ENCODE measurements around the gene BHLHE41. TPM values are rescaled to one million over a fixed set of nuclear protein-coding genes. Genes with fewer than 3 reads are reported as not detected.

BHLHE41 gene
- total and polyA plus RNA-seq, 9 of the 15 experiments (the other 6 are each of a cell fraction or from before 2014, with no cell fraction given), result not detected

DNA sequence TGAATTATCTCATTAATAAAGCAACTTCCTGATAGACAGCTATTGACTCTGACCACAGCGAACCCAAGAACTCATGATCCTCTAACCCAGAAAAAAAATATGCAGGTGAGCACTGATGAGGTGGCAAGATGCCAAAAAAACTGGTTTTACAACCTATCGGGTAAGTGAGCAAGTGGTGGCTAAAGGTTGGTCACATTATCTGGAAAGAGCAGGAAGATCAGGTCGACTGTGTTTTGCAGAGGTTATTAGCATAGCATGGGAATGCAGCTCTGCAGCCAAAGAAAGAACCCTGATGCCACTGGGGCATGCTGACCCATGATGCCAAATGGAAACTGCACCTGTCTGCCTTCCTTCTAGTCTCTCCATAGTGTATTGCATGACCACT is 23.5 kb downstream of the BHLHE41 start:
- in situ Hi-C loops (cut with MboI) (no loop called here), intact Hi-C loops (cut with micrococcal nuclease) (no loop called here)
- Histone ChIP-seq H4K20me1 (replicated peaks; ENCODE audit: control insufficient read depth, insufficient read depth, low read length) (no peaks in the 10 kb centered on the region), H3K79me2 (ENCODE audit: control insufficient read depth, insufficient read depth, low read length) (no peaks in the 10 kb centered on the region), H3K4me1 (replicated peaks in 1 of 2; ENCODE audit: control insufficient read depth in 2 of 2, insufficient read depth in 2 of 2, low read length in 2 of 2) (no peaks in the 10 kb centered on the region), H3K27ac (ENCODE audit: extremely low read depth, low read depth, low read length) (no peak overlapping the region), H3K9me3 (replicated peaks; ENCODE audit: control insufficient read depth, insufficient read depth, low read depth, low read length) (no peaks in the 10 kb centered on the region), H3K9me1 (ENCODE audit: control insufficient read depth, insufficient read depth, low read length) (no peaks in the 10 kb centered on the region), H3K27me3 (ENCODE audit: control insufficient read depth in 2 of 2, insufficient read depth in 2 of 2, low read length in 2 of 2) (peaks cover 5 to 12% of the 10 kb centered on the region in 2 experiments; a peak in 3 of 5 replicates), H3K36me3 (ENCODE audit: control insufficient read depth, insufficient read depth, low read length) (no peaks in the 10 kb centered on the region), H3K9ac (ENCODE audit: insufficient read depth in 1 of 2, low read depth in 2 of 2, low read length in 2 of 2) (no peak overlapping the region), H3K4me2 (ENCODE audit: insufficient read depth, low read length) (no peak overlapping the region), H2AFZ (ENCODE audit: low read depth, low read length) (no peak overlapping the region), H3K4me3 (no peak overlapping the region)
- ChIA-PET POLR2A (interaction anchor here (1.3 to 1.5 kb wide), 2 partner anchors 10 to 13 kb away, joined by 3 read pairs; no protein-coding TSS in a partner anchor), CTCF (ENCODE audit: low intra/inter-chr PET ratio) (no interaction called here)
- no peak for DNase-seq (ENCODE audit: extremely low read depth in 1 of 4, low spot score in 3 of 4)
- TF ChIP-seq NFIX (CRISPR knock-in tag; IDR thresholded peaks at IDR 0.05; ENCODE audit: low read depth) (peak; percentile 40; the same call in 1 of the 2 replicates), SAFB (IDR thresholded peaks at IDR 0.05; ENCODE audit: borderline replicate concordance, low read depth, low read length) (no peak), NFIC (IDR thresholded peaks at IDR 0.05) (peak; percentile 72)
- TF ChIP-seq, protein P1, sequence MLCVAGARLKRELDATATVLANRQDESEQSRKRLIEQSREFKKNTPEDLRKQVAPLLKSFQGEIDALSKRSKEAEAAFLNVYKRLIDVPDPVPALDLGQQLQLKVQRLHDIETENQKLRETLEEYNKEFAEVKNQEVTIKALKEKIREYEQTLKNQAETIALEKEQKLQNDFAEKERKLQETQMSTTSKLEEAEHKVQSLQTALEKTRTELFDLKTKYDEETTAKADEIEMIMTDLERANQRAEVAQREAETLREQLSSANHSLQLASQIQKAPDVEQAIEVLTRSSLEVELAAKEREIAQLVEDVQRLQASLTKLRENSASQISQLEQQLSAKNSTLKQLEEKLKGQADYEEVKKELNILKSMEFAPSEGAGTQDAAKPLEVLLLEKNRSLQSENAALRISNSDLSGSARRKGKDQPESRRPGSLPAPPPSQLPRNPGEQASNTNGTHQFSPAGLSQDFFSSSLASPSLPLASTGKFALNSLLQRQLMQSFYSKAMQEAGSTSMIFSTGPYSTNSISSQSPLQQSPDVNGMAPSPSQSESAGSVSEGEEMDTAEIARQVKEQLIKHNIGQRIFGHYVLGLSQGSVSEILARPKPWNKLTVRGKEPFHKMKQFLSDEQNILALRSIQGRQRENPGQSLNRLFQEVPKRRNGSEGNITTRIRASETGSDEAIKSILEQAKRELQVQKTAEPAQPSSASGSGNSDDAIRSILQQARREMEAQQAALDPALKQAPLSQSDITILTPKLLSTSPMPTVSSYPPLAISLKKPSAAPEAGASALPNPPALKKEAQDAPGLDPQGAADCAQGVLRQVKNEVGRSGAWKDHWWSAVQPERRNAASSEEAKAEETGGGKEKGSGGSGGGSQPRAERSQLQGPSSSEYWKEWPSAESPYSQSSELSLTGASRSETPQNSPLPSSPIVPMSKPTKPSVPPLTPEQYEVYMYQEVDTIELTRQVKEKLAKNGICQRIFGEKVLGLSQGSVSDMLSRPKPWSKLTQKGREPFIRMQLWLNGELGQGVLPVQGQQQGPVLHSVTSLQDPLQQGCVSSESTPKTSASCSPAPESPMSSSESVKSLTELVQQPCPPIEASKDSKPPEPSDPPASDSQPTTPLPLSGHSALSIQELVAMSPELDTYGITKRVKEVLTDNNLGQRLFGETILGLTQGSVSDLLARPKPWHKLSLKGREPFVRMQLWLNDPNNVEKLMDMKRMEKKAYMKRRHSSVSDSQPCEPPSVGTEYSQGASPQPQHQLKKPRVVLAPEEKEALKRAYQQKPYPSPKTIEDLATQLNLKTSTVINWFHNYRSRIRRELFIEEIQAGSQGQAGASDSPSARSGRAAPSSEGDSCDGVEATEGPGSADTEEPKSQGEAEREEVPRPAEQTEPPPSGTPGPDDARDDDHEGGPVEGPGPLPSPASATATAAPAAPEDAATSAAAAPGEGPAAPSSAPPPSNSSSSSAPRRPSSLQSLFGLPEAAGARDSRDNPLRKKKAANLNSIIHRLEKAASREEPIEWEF (CRISPR knock-in tag; IDR thresholded peaks at IDR 0.05), result no peak
- no peak for ATAC-seq
- no peak for FAIRE-seq
- no TSS peak for BruUV-seq (replicated peaks)
- 0% methylated on average over 3 of the region's 3 CpGs for WGBS (ENCODE audit: insufficient coverage, low coverage, missing lambda C conversion rate)

Measured in K562 (cell line).